Activated naive CD8-positive, alpha-beta T cell treated with anti-CD3 and anti-CD28 coated beads, Interleukin-2, amount 10 ng/mL, durations not matched to agents 7 days and 5 days (primary cell): ENCODE measurements around the gene VWA3A. TPM values are rescaled to one million over a fixed set of nuclear protein-coding genes. Genes with fewer than 3 reads are reported as not detected.
"Not testable (repeated sequence)": the region's sequence is repeated elsewhere in the genome, so short reads cannot be mapped to it uniquely, and the experiment has no call there.

Source experiments
- ATAC-seq: fragments of 150-1000 bp; cut with Tn5 transposase; one replicate; pipeline ENCODE4 v1.10.0; 2021; ENCODE audit warnings: low read depth, moderate library complexity
- POLR2A ChIA-PET: fragments of 350-600 bp; sonication (Branson Sonifier 250); formaldehyde crosslinking; loops from one replicate; lab custom pipeline; 2021; ENCODE audit warnings: antibody characterized with exemption; lab: Charles Lee
- DNase-seq: peaks from one replicate; pipeline ENCODE4 v3.0.0; 2021
- H3K27ac Mint-ChIP-seq: one replicate; pipeline ENCODE4 v1.8.0; 2022; ENCODE audit warnings: mild to moderate bottlenecking, mixed read lengths
- H3K27me3 Mint-ChIP-seq: one replicate; pipeline ENCODE4 v1.8.0; 2022; ENCODE audit warnings: mild to moderate bottlenecking, moderate library complexity, mixed read lengths
- H3K36me3 Mint-ChIP-seq: one replicate; pipeline ENCODE4 v1.8.0; 2021; ENCODE audit warnings: mild to moderate bottlenecking, mixed read lengths
- H3K4me1 Mint-ChIP-seq: one replicate; pipeline ENCODE4 v1.8.0; 2021; ENCODE audit warnings: mixed read lengths
- H3K4me3 Mint-ChIP-seq: one replicate; pipeline ENCODE4 v1.8.0; 2022; ENCODE audit warnings: mild to moderate bottlenecking, moderate library complexity, mixed read lengths
- H3K9me3 Mint-ChIP-seq: one replicate; pipeline ENCODE4 v1.8.0; 2021; ENCODE audit warnings: mixed read lengths
- total RNA-seq, 2 experiments: library from RNA; stranded (reverse); gene quantifications; one replicate each; pipeline ENCODE4 v1.2.3, GENCODE V29; 2021

VWA3A gene
- total RNA-seq, 2 experiments from 2014 or later: 0.42 to 0.51 TPM

DNA sequence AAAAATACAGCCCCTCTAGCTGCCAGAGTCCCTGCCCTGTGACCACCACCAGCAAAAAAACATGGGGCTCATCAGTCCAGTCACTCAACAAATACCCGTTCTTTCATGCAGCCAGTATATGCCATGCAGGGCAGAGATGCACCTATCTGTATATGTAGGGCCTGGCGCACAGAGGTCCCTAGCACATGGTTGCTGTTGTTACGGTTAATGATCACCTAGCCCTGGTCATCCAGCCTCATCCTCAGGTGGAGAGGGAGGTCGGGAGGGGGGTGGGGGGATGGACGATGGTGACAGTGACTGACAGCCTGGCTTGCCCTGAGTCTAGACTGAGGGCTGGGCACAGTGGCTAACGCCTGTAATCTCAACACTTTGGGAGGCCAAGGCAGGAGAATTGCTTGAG lies 71.5 kb downstream of the VWA3A start:
- peaks cover 16% of the 10 kb centered on the region for H3K27me3 Mint-ChIP-seq
- H3K36me3 Mint-ChIP-seq: no peaks in the 10 kb centered on the region
- H3K4me1 Mint-ChIP-seq: no peaks in the 10 kb centered on the region
- ATAC-seq (no peak), DNase-seq (no peak)
- H3K9me3 Mint-ChIP-seq: peaks cover 4% of the 10 kb centered on the region
- no peak overlapping the region for H3K27ac Mint-ChIP-seq
- no peak overlapping the region for H3K4me3 Mint-ChIP-seq
- POLR2A ChIA-PET: no interaction called here

DNA sequence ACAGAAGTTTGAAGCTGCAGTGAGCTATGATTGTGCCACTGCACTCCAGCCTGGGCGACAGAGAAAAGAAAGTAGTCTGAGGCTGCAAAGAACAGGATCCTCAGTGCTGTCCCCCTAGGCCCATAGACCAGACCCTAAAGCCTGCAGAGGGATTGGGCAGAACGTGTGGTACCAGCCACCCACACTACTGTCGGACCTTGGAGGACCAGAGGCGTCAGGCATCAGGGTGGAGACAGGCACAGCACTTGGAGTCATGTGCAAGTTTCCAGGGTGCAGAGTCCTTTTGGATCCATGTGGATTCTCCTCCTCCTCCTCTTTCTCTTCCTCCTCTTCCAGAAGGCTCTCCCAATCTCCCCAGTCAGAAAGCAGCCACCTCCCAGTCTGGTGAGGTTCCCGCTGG lies 72.1 kb downstream of the VWA3A start:
- H3K4me3 Mint-ChIP-seq: no peak overlapping the region
- H3K27me3 Mint-ChIP-seq: peaks cover 16% of the 10 kb centered on the region
- no peak for ATAC-seq
- no peaks in the 10 kb centered on the region for H3K36me3 Mint-ChIP-seq
- POLR2A ChIA-PET: no interaction called here
- H3K27ac Mint-ChIP-seq: no peak overlapping the region
- H3K9me3 Mint-ChIP-seq: peaks cover 4% of the 10 kb centered on the region
- DNase-seq: no peak
- H3K4me1 Mint-ChIP-seq: no peaks in the 10 kb centered on the region

DNA sequence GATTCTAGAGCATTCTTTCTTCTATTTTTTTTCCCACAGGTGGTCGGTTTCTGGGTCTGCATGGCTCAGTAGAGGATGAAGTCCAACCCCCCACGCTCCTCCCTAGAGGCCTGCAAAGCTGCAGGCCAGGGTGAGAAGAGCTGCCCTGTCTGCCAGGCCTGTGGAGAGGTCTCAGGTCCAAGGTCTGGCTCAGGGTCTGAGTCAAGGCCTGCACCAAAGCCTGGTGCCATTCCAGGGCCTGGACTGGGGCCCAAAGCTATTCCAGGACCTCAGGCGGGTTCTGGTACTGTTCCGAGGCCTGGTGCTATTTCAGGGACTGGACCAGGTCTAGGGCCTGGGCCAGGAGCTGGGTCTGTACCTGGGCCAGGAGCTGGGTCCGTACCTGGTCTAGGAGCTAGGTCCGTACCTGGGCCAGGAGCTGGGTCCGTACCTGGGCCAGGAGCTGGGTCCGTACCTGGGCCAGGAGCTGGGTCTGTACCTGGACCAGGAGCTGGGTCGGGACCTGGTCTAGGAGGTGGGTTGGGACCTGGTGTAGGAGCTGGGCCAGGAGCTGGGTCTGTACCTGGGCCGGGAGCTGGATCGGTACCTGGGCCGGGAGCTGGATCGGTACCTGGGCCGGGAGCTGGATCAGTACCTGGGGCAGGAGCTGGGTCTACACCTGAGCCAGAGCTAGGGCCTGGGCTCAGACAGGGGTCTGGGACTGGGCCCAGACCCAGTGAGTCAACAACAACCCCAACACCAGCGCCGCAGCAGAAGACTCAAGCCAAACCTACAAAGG lies 73.4 kb downstream of the VWA3A start:
- DNase-seq (no peak), ATAC-seq (no peak)
- Mint-ChIP-seq H3K36me3 (no peaks in the 10 kb centered on the region), H3K9me3 (peaks cover 4% of the 10 kb centered on the region), H3K4me3 (no peak overlapping the region), H3K27ac (no peak overlapping the region), H3K4me1 (no peaks in the 10 kb centered on the region), H3K27me3 (peaks cover 14% of the 10 kb centered on the region)
- POLR2A ChIA-PET: no interaction called here

DNA sequence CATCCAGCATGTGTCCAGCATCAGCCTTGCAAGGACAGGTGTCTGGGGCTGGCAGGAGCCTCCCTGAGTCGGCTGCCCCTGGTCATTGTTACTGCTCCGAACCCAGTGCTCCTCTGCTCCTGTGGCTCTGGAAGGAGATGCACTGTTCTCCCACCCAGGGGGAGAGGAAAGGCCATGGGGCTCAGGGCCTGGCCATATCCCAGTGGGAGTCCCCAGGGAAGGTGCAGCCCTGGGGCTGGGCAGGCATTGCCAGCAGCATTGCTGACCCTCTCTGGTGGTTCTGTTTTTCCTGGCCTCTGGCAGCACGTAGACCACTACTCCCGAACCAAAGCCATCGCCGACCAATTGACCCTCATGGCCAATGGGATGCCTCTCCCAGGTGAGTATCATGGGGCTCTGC lies 79.6 kb downstream of the VWA3A start:
- no peaks in the 10 kb centered on the region for H3K4me1 Mint-ChIP-seq
- no peaks in the 10 kb centered on the region for H3K9me3 Mint-ChIP-seq
- POLR2A ChIA-PET: no interaction called here
- no peak for DNase-seq
- no peaks in the 10 kb centered on the region for H3K36me3 Mint-ChIP-seq
- ATAC-seq: no peak
- no peak overlapping the region for H3K4me3 Mint-ChIP-seq
- H3K27me3 Mint-ChIP-seq: no peaks in the 10 kb centered on the region
- H3K27ac Mint-ChIP-seq: no peak overlapping the region

DNA sequence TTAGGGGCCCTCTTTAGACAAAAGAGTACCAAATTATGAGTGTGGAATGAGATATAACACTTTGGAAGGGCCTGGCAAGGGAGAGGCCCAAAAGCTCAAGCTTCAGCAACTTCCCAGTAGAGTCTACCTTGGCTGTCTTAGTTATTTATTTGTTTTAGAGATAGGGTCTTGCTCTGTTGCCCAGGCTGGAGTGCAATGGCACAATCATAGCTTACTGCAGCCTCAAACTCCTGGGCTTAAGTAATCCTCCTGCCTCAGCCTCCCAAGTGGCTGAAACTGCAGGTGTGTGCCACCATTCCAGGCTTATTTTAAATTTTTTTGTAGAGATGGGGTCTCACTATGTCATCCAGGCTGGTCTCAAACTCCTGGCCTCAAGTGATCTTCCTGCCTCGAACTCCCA lies 80.3 kb downstream of the VWA3A start:
- ATAC-seq, H3K27me3 Mint-ChIP-seq, H3K27ac Mint-ChIP-seq, H3K9me3 Mint-ChIP-seq, H3K4me3 Mint-ChIP-seq, H3K4me1 Mint-ChIP-seq, POLR2A ChIA-PET, DNase-seq, H3K36me3 Mint-ChIP-seq: not testable (repeated sequence)

DNA sequence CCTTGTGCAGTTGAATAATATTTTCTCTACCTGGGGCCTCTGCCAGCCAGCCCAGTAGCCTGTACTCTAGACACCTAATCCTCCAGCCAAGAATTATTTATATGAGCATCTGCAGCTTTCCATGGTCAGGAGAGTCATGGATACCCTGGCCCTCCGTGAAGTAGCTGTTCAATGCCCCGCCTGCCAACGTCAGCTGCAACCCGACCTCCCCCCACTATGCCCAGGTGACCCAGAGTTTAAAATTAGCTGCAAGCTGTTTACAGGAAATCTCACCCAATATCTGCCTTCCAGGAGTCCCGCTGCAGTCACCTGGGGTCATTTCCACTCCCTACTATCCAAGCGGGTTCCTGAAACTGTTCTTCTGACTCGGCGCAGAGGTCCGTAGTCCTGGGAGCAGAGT lies 82.3 kb downstream of the VWA3A start:
- Mint-ChIP-seq H3K4me3 (no peak overlapping the region), H3K9me3 (no peaks in the 10 kb centered on the region), H3K4me1 (no peaks in the 10 kb centered on the region), H3K27ac (no peak overlapping the region), H3K36me3 (no peaks in the 10 kb centered on the region), H3K27me3 (no peaks in the 10 kb centered on the region)
- no peak for ATAC-seq
- DNase-seq: no peak
- POLR2A ChIA-PET: no interaction called here

- no peak for ATAC-seq
- Mint-ChIP-seq H3K27ac (no peak overlapping the region), H3K4me1 (no peaks in the 10 kb centered on the region), H3K27me3 (no peaks in the 10 kb centered on the region), H3K36me3 (no peaks in the 10 kb centered on the region), H3K4me3 (no peak overlapping the region), H3K9me3 (no peaks in the 10 kb centered on the region)
- DNase-seq: no peak
- POLR2A ChIA-PET: no interaction called here
Measured at GRCh38 chr16:22177968-22178930, 85.9 kb downstream of the VWA3A start.

GRCh38 chr16:22181426-22181825 lies 89.1 kb downstream of the VWA3A start:
- H3K27ac Mint-ChIP-seq: no peak overlapping the region
- no peak for ATAC-seq
- POLR2A ChIA-PET: no interaction called here

GRCh38 chr16:22181843-22182242 lies 89.5 kb downstream of the VWA3A start:
- Mint-ChIP-seq H3K27ac (no peak overlapping the region), H3K4me1 (no peaks in the 10 kb centered on the region), H3K9me3 (no peaks in the 10 kb centered on the region), H3K36me3 (no peaks in the 10 kb centered on the region), H3K4me3 (no peak overlapping the region), H3K27me3 (no peaks in the 10 kb centered on the region)
- ATAC-seq (no peak), DNase-seq (no peak)
- POLR2A ChIA-PET: no interaction called here

More at GRCh38 chr16:22181426-22181825, 89.1 kb downstream of the VWA3A start:
- no peak for DNase-seq
- H3K4me1 Mint-ChIP-seq: no peaks in the 10 kb centered on the region
- H3K36me3 Mint-ChIP-seq: no peaks in the 10 kb centered on the region
- no peaks in the 10 kb centered on the region for H3K9me3 Mint-ChIP-seq
- H3K4me3 Mint-ChIP-seq: no peak overlapping the region
- H3K27me3 Mint-ChIP-seq: no peaks in the 10 kb centered on the region

DNA sequence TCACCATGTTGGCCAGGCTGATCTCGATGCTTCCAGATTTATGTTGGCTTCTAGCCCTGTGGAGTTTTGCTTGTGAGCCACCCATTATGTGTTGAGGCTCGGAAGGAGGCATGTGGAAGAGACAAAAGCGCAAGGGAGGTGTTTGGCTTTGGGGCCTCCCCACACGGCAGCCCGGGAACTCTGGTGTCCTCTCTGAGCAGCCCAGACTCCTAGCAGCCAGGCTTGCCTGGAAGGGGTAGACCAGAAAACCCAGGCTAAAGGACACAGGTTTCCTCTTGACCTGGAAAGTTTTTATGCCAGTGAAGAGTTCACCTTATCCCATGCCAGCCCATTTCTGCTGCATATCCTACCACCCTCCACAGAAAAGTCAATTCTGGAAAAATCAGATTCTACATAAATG lies 91.0 kb downstream of the VWA3A start:
- POLR2A ChIA-PET: no interaction called here
- ATAC-seq (no peak), DNase-seq (no peak)
- H3K27me3 Mint-ChIP-seq: no peaks in the 10 kb centered on the region
- H3K4me1 Mint-ChIP-seq: peaks cover 3% of the 10 kb centered on the region
- no peaks in the 10 kb centered on the region for H3K36me3 Mint-ChIP-seq
- H3K27ac Mint-ChIP-seq: no peak overlapping the region
- no peak overlapping the region for H3K4me3 Mint-ChIP-seq
- no peaks in the 10 kb centered on the region for H3K9me3 Mint-ChIP-seq

DNA sequence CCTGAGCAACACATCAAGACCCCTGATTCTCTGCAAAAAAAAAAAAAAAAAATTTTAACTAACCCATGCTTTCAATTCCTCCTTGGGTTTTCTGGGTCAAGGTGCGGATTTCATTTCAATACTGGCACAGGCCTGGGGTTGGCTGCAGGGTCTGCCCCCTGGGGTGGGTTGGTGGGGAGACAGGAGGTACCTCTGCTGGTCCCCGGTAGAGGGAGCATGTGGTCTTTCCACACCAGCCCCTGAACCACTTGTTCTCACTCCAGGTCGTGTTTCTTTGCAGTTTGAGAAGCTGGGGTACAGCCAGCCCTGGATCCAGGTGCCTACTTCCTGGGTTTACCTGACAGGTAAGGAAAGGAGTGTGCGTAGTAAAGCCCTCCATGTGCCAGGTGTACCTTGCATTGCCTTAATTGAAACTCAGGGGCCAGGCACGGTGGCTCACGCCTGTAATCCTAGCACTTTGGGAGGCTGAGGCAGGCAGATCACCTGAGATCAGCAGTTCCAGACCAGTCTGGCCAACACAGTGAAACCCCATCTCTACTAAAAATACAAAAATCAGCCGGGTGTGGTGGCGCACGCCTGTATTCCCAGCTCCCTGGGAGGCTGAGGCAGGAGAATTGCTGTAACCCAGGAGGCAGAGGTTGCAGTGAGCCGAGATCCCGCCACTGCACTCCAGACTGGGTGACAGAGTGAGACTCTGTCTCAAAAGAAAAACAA lies 91.7 kb downstream of the VWA3A start:
- Mint-ChIP-seq H3K27me3 (no peaks in the 10 kb centered on the region), H3K9me3 (no peaks in the 10 kb centered on the region), H3K4me3 (no peak overlapping the region), H3K36me3 (no peaks in the 10 kb centered on the region), H3K4me1 (peaks cover 8% of the 10 kb centered on the region), H3K27ac (no peak overlapping the region)
- DNase-seq (no peak), ATAC-seq (no peak)
- POLR2A ChIA-PET: no interaction called here

- ATAC-seq: no peak
- POLR2A ChIA-PET: no interaction called here
- H3K27ac Mint-ChIP-seq: no peak overlapping the region
- H3K36me3 Mint-ChIP-seq: no peaks in the 10 kb centered on the region
- peaks cover 14% of the 10 kb centered on the region for H3K4me1 Mint-ChIP-seq
- H3K4me3 Mint-ChIP-seq: no peak overlapping the region
- DNase-seq: no peak
- H3K27me3 Mint-ChIP-seq: no peaks in the 10 kb centered on the region
- no peaks in the 10 kb centered on the region for H3K9me3 Mint-ChIP-seq
Measured at GRCh38 chr16:22184615-22184968, 92.3 kb downstream of the VWA3A start.

GRCh38 chr16:22186517-22186916 lies 94.2 kb downstream of the VWA3A start:
- POLR2A ChIA-PET: interaction anchor here (0.7 kb wide), 1 partner anchor 184 kb away, joined by 10 read pairs; no protein-coding TSS in a partner anchor
- Mint-ChIP-seq H3K36me3 (no peaks in the 10 kb centered on the region), H3K9me3 (no peaks in the 10 kb centered on the region), H3K4me1 (peaks cover 16% of the 10 kb centered on the region), H3K27me3 (no peaks in the 10 kb centered on the region), H3K27ac (no peak overlapping the region), H3K4me3 (no peak overlapping the region)
- ATAC-seq: no peak
- DNase-seq: no peak
